Karpas-422 (cell line): ENCODE results near the gene FAM193B. TPM values are rescaled to one million over a fixed set of nuclear protein-coding genes. Genes with fewer than 3 reads are reported as not detected.
"Not testable (repeated sequence)": the region's sequence is repeated elsewhere in the genome, so short reads cannot be mapped to it uniquely, and the experiment has no call there.

ENCODE experiments used
- DNase-seq: peaks from one replicate; pipeline ENCODE4 v3.0.0-alpha.2; 2015
- H2AFZ ChIP-seq: fragments of 200-600 bp; sonication (generic); 2 replicates; pipeline ENCODE4 v1.6.1; 2014; ENCODE audit warnings: antibody characterized with exemption, low read length, mixed read lengths
- H3K27ac ChIP-seq: fragments of 200-600 bp; sonication (generic); 2 replicates; pipeline ENCODE4 v1.5.1; 2014; ENCODE audit warnings: mild to moderate bottlenecking, low read length, moderate library complexity
- H3K27me3 ChIP-seq: fragments of 200-600 bp; sonication (generic); 2 replicates; pipeline ENCODE4 v1.6.1; 2014; ENCODE audit warnings: low read length, mixed read lengths
- H3K36me3 ChIP-seq: fragments of 200-600 bp; sonication (generic); 2 replicates; pipeline ENCODE4 v1.6.1; 2014; ENCODE audit warnings: low read length, mixed read lengths; ENCODE audit not compliant: insufficient read depth
- H3K4me1 ChIP-seq: fragments of 200-600 bp; sonication (generic); 2 replicates; pipeline ENCODE4 v1.6.1; 2014; ENCODE audit warnings: mild to moderate bottlenecking, low read length, mixed read lengths
- H3K4me2 ChIP-seq: fragments of 200-600 bp; sonication (generic); 2 replicates; pipeline ENCODE4 v1.6.1; 2014; ENCODE audit warnings: low read length, low read depth, mild to moderate bottlenecking; ENCODE audit not compliant: poor library complexity, severe bottlenecking
- H3K4me3 ChIP-seq: fragments of 200-600 bp; sonication (generic); 2 replicates; pipeline ENCODE4 v1.5.1; 2014; ENCODE audit warnings: mild to moderate bottlenecking, antibody characterized with exemption, low read length, mixed read lengths
- H3K79me2 ChIP-seq: fragments of 200-600 bp; sonication (generic); 2 replicates; pipeline ENCODE4 v1.6.1; 2014; ENCODE audit warnings: mild to moderate bottlenecking, low read length, mixed read lengths
- H3K9ac ChIP-seq: fragments of 200-600 bp; sonication (generic); 2 replicates; pipeline ENCODE4 v1.6.0; 2014; ENCODE audit warnings: low read length
- H3K9me2 ChIP-seq: fragments of 200-600 bp; sonication (generic), shearing (Covaris generic); replicated peaks from 2 replicates; pipeline ENCODE4 v1.6.0; 2014; ENCODE audit warnings: mild to moderate bottlenecking, low read length, moderate library complexity; ENCODE audit not compliant: insufficient read depth
- H3K9me3 ChIP-seq: fragments of 300-700, 200-600 bp; sonication (generic); 2 replicates; pipeline ENCODE4 v1.6.1; 2014; ENCODE audit warnings: low read length, mixed read lengths
- H4K20me1 ChIP-seq: fragments of 200-600 bp; sonication (generic); 2 replicates; pipeline ENCODE4 v1.6.1; 2014; ENCODE audit warnings: mild to moderate bottlenecking, antibody characterized with exemption, low read length, low read depth; ENCODE audit not compliant: insufficient read depth
- total RNA-seq: library from RNA; depleted of rRNA; stranded (reverse); fragments of >200 nt; shearing (Covaris generic); gene quantifications from 2 replicates; pipeline ENCODE4 v1.2.3, GENCODE V29; 2014; ENCODE audit warnings: low replicate concordance

Gene FAM193B
- total RNA-seq, 1 experiment from 2014 or later, result 48.3 TPM

DNA sequence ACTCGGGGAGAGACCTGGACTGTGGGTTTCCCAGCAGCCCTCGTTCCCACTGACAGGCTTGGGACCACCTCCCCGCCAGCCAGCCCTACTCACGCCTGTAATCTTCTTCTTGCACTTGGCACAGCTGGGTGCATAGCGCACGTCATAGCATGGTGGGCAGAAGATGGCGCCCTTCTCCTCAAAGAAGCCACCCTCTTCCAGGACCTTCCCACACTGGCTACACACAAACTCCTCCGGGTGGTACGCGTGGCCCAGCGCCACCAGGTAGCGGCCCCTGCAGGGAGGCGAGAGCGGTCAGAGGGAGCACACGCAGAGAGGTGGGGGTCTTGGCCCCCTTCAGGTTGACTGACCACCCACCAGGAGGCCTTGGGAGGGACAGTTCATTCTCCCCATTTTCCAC lies 66.4 kb downstream of the FAM193B start:
- Histone ChIP-seq H3K4me3 (no peak overlapping the region), H3K79me2 (no peaks in the 10 kb centered on the region), H3K27me3 (no peaks in the 10 kb centered on the region), H3K9me3 (no peaks in the 10 kb centered on the region), H3K9ac (no peak overlapping the region), H3K4me1 (peaks cover 25% of the 10 kb centered on the region), H3K36me3 (peaks cover 16% of the 10 kb centered on the region), H3K27ac (no peak overlapping the region), H3K4me2 (no peak overlapping the region), H4K20me1 (no peaks in the 10 kb centered on the region), H3K9me2 (no peaks in the 10 kb centered on the region), H2AFZ (no peak overlapping the region)
- DNase-seq, result no peak

DNA sequence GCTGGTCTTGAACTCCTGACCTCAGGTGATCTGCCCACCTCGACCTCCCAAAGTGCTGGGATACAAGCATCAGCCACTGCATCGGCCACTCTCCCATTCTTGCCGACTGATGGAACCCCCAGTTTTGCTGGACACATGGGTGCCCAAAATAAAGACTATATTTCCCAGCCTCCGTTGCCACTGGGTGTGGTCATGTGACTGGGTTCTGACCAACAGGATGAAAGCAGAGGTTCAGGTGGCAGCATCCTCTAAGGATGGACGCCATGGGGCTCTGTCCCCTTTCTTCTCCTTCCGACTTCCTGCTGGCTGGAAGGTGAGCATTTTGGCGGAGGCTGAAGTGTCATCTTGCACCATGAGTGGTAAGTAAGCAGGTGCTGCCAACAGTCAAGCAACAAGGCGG lies 67.2 kb downstream of the FAM193B start:
- no peak overlapping the region for H3K4me2 ChIP-seq
- no peaks in the 10 kb centered on the region for H3K79me2 ChIP-seq
- H3K9me2 ChIP-seq, result no peaks in the 10 kb centered on the region
- H3K9me3 ChIP-seq, result no peaks in the 10 kb centered on the region
- DNase-seq, result no peak
- no peak overlapping the region for H3K4me3 ChIP-seq
- no peak overlapping the region for H2AFZ ChIP-seq
- H4K20me1 ChIP-seq, result no peaks in the 10 kb centered on the region
- H3K27me3 ChIP-seq, result no peaks in the 10 kb centered on the region
- H3K9ac ChIP-seq, result no peak overlapping the region
- no peak overlapping the region for H3K27ac ChIP-seq
- peaks cover 16% of the 10 kb centered on the region for H3K36me3 ChIP-seq
- peaks cover 25% of the 10 kb centered on the region for H3K4me1 ChIP-seq

GRCh38 chr5:177486256-177486655 lies 68.1 kb downstream of the FAM193B start:
- Histone ChIP-seq H3K4me1 (peaks cover 24% of the 10 kb centered on the region), H3K4me3 (no peak overlapping the region), H3K9ac (no peak overlapping the region), H3K4me2 (no peak overlapping the region), H3K27me3 (no peaks in the 10 kb centered on the region), H2AFZ (no peak overlapping the region), H3K36me3 (peaks cover 16% of the 10 kb centered on the region), H4K20me1 (no peaks in the 10 kb centered on the region), H3K9me3 (no peaks in the 10 kb centered on the region), H3K9me2 (no peaks in the 10 kb centered on the region), H3K27ac (no peak overlapping the region), H3K79me2 (no peaks in the 10 kb centered on the region)
- DNase-seq, result no peak

- H3K79me2 ChIP-seq, H3K27me3 ChIP-seq, H2AFZ ChIP-seq, H3K9me2 ChIP-seq, H4K20me1 ChIP-seq, H3K4me2 ChIP-seq, DNase-seq, H3K9ac ChIP-seq, H3K27ac ChIP-seq, H3K4me3 ChIP-seq, H3K9me3 ChIP-seq: not testable (repeated sequence)
- Histone ChIP-seq H3K36me3 (peaks cover 16% of the 10 kb centered on the region), H3K4me1 (peaks cover 19% of the 10 kb centered on the region)
Observed at GRCh38 chr5:177485753-177486152, 68.6 kb downstream of the FAM193B start.

- no peak overlapping the region for H2AFZ ChIP-seq
- no peaks in the 10 kb centered on the region for H3K27me3 ChIP-seq
- H3K79me2 ChIP-seq, result no peaks in the 10 kb centered on the region
- H3K4me1 ChIP-seq, result peaks cover 12% of the 10 kb centered on the region
- no peaks in the 10 kb centered on the region for H3K9me2 ChIP-seq
- no peak overlapping the region for H3K9ac ChIP-seq
- H3K27ac ChIP-seq, result no peak overlapping the region
- no peaks in the 10 kb centered on the region for H4K20me1 ChIP-seq
- DNase-seq, result no peak
- H3K4me3 ChIP-seq, result no peak overlapping the region
- no peak overlapping the region for H3K4me2 ChIP-seq
- H3K9me3 ChIP-seq, result no peaks in the 10 kb centered on the region
- H3K36me3 ChIP-seq, result peaks cover 16% of the 10 kb centered on the region
Observed at GRCh38 chr5:177484902-177485549, 69.3 kb downstream of the FAM193B start.

DNA sequence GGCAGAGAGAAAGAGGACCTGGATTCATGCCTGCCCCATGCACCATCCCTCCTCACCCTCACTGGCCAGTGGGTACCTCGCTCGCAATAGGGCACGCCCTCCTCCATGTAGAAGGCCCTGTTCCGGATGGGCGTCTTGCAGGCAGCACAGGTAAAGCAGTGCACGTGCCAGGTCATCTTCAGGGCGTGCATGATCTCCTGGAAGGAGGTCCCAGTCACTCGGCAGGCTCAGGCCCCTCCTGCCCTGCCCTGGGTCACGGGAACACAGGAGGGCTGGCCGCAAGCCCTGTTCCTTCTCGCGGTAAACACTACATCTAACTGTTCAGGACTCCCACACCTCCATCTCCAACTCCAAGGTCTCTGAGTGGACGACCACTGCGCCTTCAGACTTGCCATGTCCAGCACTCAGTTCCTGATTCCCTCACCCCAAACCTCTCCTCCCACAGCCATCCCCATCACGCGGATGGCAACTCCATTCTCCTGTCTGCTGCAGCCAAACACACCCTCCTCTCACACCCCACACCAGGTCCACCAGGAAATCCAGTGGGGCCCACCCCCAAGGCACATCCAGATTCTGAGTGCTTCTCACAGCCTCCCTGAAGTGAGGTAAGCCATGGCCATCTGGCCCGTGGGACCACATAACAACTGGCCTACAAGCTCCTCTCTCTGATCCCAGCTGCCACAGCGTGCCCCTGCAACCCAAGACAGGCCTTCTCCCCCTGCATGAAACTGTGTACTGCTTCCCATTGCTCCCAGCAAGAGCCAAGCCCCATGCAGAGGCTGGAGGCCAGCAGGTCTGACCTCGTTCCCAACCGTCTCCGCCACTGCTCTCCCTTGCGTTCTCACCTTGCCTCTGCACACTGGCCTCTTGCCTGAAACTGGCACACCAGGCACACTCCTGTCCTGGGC lies 70.1 kb downstream of the FAM193B start:
- no peak overlapping the region for H3K4me3 ChIP-seq
- no peaks in the 10 kb centered on the region for H4K20me1 ChIP-seq
- no peak overlapping the region for H3K4me2 ChIP-seq
- no peak overlapping the region for H3K27ac ChIP-seq
- no peak overlapping the region for H3K9ac ChIP-seq
- H2AFZ ChIP-seq, result no peak overlapping the region
- peaks cover 4% of the 10 kb centered on the region for H3K4me1 ChIP-seq
- no peaks in the 10 kb centered on the region for H3K79me2 ChIP-seq
- peaks cover 16% of the 10 kb centered on the region for H3K36me3 ChIP-seq
- H3K9me3 ChIP-seq, result no peaks in the 10 kb centered on the region
- no peaks in the 10 kb centered on the region for H3K9me2 ChIP-seq
- no peaks in the 10 kb centered on the region for H3K27me3 ChIP-seq
- no peak for DNase-seq

DNA sequence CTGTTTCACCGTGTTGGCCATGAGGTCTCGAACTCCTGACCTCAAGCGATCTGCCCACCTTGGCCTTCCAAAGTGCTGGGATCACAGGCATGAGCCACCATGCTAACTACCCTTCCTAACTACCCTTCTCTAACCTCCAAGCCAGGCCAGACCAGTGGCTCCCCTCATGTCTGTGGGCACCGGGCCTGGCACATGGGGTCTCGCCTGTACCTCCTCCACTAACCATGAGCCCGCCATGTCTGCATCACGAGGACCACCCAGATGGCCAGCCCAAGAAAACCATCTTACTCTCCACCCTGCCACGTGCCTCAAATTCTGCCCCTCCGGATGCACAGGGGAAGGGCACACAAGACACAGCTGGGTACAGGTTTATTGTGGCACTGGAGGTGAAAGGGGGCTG lies 71.3 kb downstream of the FAM193B start:
- Histone ChIP-seq H3K4me3 (no peak overlapping the region), H3K4me2 (no peak overlapping the region), H3K4me1 (peaks cover 2% of the 10 kb centered on the region; the same call in 1 of the 2 replicates), H4K20me1 (no peaks in the 10 kb centered on the region), H2AFZ (no peak overlapping the region), H3K9ac (no peak overlapping the region), H3K27ac (no peak overlapping the region), H3K79me2 (no peaks in the 10 kb centered on the region), H3K36me3 (peaks cover 8% of the 10 kb centered on the region; the same call in 1 of the 2 replicates), H3K9me2 (no peaks in the 10 kb centered on the region), H3K9me3 (no peaks in the 10 kb centered on the region), H3K27me3 (no peaks in the 10 kb centered on the region)
- DNase-seq, result no peak

DNA sequence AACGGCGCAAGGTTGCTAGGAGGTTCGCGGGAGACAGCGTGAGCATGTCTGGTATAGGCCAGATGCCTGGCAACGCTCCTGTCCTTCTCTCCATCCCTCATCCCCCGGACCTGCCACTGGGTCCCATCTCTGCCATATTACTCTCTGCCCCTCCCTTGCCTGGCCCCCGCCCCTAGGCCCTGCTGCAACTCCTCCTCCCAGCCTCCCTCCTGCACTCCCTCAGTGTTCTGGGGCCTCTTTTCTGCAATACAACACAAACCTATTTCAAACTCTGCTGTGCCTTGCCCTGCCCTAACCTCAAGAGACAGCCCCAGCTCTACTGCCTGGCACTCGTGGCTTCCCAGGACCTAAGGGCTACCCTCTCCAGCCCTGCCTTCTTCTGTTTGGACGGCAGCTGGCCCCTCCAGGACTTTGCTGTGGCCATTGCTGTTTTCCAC lies 72.0 kb downstream of the FAM193B start:
- DNase-seq, result no peak
- H3K9ac ChIP-seq, result no peak overlapping the region
- no peaks in the 10 kb centered on the region for H3K27me3 ChIP-seq
- H3K9me3 ChIP-seq, result no peaks in the 10 kb centered on the region
- H4K20me1 ChIP-seq, result no peaks in the 10 kb centered on the region
- H3K79me2 ChIP-seq, result no peaks in the 10 kb centered on the region
- no peak overlapping the region for H3K4me3 ChIP-seq
- peaks cover 3% of the 10 kb centered on the region; the same call in 1 of the 2 replicates for H3K36me3 ChIP-seq
- H3K4me1 ChIP-seq, result peaks cover 2% of the 10 kb centered on the region; the same call in 1 of the 2 replicates
- no peak overlapping the region for H3K27ac ChIP-seq
- no peaks in the 10 kb centered on the region for H3K9me2 ChIP-seq
- H3K4me2 ChIP-seq, result no peak overlapping the region
- H2AFZ ChIP-seq, result no peak overlapping the region
